ENCODE results near the gene ENC1.

Gene ENC1

DNA sequence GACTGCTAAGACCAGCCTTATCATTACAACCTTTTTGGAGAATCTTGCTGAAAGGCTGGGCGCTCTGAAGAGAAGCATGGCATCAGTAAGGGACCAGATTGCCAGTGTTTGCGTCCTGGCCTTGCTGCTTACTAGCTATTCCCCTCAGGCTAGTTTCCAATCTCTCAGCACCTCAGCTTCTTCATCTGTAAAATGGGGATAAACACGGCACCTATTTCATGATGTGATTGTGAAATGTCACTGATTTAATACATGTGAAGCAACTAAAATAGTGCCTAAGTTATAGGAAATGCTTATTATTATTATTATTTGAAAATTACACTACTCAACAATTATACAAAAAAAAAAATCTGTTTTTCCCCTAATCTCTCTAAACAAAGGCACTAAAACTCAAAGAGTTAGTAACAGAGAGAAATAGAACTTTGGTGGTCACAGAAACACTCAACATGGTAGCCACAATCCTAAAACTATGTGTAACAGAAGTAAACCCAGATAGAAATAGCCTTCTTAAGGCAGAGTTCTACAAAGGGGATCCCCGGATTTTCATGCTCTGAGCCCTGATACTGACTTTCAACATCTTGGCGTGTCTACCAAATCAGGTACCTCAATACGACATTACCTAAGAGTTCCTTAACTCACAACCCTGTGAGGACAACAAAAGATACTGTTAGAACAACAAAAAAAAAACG, 62.0 kb downstream of the ENC1 start:
- no peak overlapping the region for H3K27ac ChIP-seq
- no peaks in the 10 kb centered on the region for H3K27me3 ChIP-seq
- TF ChIP-seq, protein P1, sequence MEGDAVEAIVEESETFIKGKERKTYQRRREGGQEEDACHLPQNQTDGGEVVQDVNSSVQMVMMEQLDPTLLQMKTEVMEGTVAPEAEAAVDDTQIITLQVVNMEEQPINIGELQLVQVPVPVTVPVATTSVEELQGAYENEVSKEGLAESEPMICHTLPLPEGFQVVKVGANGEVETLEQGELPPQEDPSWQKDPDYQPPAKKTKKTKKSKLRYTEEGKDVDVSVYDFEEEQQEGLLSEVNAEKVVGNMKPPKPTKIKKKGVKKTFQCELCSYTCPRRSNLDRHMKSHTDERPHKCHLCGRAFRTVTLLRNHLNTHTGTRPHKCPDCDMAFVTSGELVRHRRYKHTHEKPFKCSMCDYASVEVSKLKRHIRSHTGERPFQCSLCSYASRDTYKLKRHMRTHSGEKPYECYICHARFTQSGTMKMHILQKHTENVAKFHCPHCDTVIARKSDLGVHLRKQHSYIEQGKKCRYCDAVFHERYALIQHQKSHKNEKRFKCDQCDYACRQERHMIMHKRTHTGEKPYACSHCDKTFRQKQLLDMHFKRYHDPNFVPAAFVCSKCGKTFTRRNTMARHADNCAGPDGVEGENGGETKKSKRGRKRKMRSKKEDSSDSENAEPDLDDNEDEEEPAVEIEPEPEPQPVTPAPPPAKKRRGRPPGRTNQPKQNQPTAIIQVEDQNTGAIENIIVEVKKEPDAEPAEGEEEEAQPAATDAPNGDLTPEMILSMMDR (IDR thresholded peaks at IDR 0.05): no peak
- no peaks in the 10 kb centered on the region for H3K36me3 ChIP-seq
- H3K4me1 ChIP-seq (ENCODE audit: control insufficient read depth in 1 of 2, insufficient read depth in 1 of 2, low read depth in 1 of 2, low read length in 1 of 2): no peaks in the 10 kb centered on the region
- no peak overlapping the region for H3K4me3 ChIP-seq (ENCODE audit: low read depth in 1 of 2, low read length in 1 of 2)
- no peaks in the 10 kb centered on the region for H3K9me3 ChIP-seq
